HG03196 (cell line): ENCODE measurements around the gene EIF3I.

Experiments
- ATAC-seq: cut with Tn5 transposase; IDR thresholded peaks from one replicate; pipeline ENCODE4 v1.9.1; 2021; ENCODE audit not compliant: unreplicated experiment

The EIF3I gene

DNA sequence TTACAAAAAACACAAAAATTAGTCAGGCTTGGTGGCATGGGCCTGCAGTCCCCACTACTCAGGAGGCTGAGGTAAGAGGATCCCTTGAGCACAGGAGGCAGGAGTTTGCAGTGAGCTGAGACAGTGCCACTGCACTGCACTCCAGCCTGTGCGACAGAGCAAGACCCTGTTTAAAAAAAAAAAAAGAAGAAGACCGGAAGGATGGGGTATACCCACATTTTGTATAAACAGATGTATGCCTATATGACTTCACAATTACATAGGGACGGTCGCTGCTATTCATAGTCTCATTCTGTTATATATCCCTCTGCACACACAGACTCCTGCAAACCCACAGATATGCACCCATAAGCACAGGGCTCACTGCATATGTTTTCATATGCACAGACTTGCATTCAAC is 41.5 kb downstream of the EIF3I start:
- ATAC-seq = no peak

DNA sequence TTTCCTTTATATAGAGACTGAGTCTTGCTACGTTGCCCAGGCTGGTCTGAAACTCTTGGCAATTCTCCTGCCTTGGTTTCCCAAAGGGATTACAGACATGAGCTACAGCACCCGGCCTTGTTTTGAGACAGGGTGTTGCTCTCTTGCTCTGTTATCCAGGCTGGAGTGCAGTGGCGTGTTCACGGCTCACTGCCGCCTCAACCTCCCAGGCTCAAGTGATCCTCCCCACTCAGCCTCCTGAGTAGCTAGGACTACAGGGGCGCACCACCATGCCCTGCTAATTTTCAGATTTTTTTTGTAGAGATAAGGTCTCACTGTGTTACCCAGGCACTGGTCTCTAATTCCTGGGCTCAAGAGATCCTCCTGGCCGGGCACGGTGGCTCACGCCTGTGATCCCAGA is 43.6 kb downstream of the EIF3I start:
- no peak for ATAC-seq

DNA sequence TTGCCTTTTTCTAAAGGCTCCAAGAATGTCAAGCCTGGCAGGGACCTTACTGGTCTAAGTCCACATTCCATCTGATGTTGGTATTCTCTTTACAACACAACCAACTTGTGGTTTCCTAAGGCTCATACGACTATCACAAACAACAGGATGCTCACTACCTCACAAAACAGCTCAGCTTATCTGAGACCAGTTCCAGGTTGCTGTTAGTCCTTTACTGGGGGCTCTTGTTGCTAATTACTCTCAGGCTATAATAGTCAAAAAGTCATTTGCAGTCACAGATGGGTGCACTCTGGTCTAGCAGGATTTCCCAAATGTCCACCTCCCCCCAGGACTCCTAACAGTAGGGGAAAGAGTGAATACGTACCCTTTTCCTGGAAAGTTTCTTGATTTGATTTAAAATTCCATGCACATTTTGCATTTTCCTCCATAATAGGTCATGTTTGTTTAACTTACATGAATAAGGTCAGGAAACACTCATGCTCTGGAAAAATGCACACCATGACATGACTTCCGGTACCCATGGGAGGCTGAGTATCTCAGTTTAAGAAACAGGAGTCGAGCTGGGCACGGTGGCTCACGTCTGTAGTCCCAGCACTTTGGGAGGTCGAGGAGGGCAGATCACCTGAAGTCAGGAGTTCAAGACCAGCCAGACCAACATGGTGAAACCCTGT is 44.8 kb downstream of the EIF3I start:
- ATAC-seq = no peak

- ATAC-seq = no peak
Observed at GRCh38 chr1:32269744-32270143, 47.5 kb downstream of the EIF3I start.

- ATAC-seq = no peak
Observed at GRCh38 chr1:32272557-32273390, 50.6 kb downstream of the EIF3I start.

DNA sequence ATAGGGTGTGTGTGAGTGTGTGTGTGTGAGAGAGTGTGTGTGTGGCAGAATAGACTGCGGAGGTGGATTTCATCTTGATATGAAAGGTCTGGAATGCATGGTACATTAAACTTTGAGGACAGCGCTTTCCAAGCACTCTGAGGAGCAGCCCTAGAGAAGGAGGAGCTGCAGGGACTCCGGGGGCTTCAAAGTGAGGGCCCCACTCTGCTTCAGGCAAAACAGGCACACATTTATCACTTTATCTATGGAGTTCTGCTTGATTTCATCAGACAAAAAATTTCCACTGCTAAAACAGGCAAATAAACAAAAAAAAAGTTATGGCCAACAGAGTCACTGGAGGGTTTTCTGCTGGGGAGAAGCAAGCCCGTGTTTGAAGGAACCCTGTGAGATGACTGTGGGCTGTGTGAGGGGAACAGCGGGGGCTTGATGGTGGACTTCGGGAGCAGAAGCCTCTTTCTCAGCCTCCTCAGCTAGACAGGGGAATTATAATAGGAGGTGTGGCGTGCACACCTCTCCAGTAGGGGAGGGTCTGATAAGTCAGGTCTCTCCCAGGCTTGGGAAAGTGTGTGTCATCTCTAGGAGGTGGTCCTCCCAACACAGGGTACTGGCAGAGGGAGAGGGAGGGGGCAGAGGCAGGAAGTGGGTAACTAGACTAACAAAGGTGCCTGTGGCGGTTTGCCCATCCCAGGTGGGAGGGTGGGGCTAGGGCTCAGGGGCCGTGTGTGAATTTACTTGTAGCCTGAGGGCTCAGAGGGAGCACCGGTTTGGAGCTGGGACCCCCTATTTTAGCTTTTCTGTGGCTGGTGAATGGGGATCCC is 51.4 kb downstream of the EIF3I start:
- no peak for ATAC-seq

GRCh38 chr1:32274646-32275340 is 52.6 kb downstream of the EIF3I start:
- ATAC-seq = no peak

DNA sequence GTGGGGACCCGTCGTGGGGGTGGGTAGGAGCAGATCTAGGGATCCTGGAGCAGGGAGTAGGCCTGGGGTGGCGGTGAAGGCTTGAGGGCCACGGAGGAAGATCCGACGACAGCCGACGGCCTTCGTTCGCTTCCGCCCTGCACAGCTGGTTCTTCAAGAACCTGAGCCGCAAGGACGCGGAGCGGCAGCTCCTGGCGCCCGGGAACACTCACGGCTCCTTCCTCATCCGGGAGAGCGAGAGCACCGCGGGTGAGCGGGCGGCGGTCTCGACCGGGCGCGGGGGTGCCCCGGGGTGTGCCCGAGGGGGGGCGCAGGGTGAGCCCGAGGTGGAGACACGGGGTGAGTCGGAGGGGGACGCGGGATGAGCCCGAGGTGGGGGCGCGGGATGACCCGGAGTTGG is 53.2 kb downstream of the EIF3I start:
- no peak for ATAC-seq

- ATAC-seq = no peak
Observed at GRCh38 chr1:32276032-32276782, 54.0 kb downstream of the EIF3I start.
